Psoas muscle (tissue), 8 donors: ENCODE data around the gene GDF15. TPM values are rescaled to one million over a fixed set of nuclear protein-coding genes. Genes with fewer than 3 reads are reported as not detected.

Experiments
- ATAC-seq, 4 donors: fragments of 200-7000 bp; cut with Tn5 transposase; one replicate each; pipeline ENCODE4 v1.9.1; 2020; ENCODE audit warnings: moderate library complexity in 3 of 4, mild to moderate bottlenecking in 2 of 4
- DNase-seq, 2 donors: peaks; one replicate each; pipeline ENCODE4 v3.0.0-alpha.2; 2020
- H3K27ac ChIP-seq: fragments of 200-600 bp; one replicate; pipeline ENCODE4 v1.8.0; 2022
- H3K27me3 ChIP-seq, 3 donors: fragments of 200-600 bp in 1 of 3; one replicate each; pipeline versions ENCODE4 v1.6.1 to v1.8.0; 2013 to 2022; ENCODE audit warnings: low read length in 2 of 3, mild to moderate bottlenecking in 2 of 3, moderate library complexity in 1 of 3; ENCODE audit not compliant: insufficient read depth in 3 of 3
- H3K36me3 ChIP-seq, 2 donors: fragments of 200-600 bp in 1 of 2; one replicate each; pipeline versions ENCODE4 v1.6.1 to v1.8.0; 2013 to 2022; ENCODE audit warnings: low read depth in 1 of 2, mild to moderate bottlenecking in 1 of 2, moderate library complexity in 1 of 2; ENCODE audit not compliant: insufficient read depth in 1 of 2
- H3K4me1 ChIP-seq: fragments of 200-600 bp; one replicate; pipeline ENCODE4 v1.8.0; 2022
- H3K4me3 ChIP-seq: fragments of 200-600 bp; one replicate; pipeline ENCODE4 v1.8.0; 2022; ENCODE audit warnings: mild to moderate bottlenecking
- H3K9me3 ChIP-seq: fragments of 200-600 bp; one replicate; pipeline ENCODE4 v1.8.0; 2022
- WGBS, 3 donors: extraction: QIAGEN DNeasy Blood & Tissue Kit; methylation state at CpG; one replicate each; pipeline versions ENCODE4 v1.1.6 to v1.1.7; 2013; 5-methylcytosine and 5-hydroxymethylcytosine counted together
- intact Hi-C, 2 donors: fragments of 100-400 bp; cut with DNase I; formaldehyde crosslinking; loops; one replicate each; pipeline versions ENCODE4 v1.11.0 to v1.14.2; 2022
- polyA plus RNA-seq, 3 donors: library from polyadenylated mRNA; stranded (reverse); fragments of 200-250 nt; gene quantifications; one replicate each; pipeline ENCODE4 v1.2.3, GENCODE V29; 2013
- total RNA-seq, 4 donors: library from RNA; stranded (reverse); fragmentation: NEBNext Ultra II Directional in 2 of 4; extraction: Animal tissue kit (Norgen Biotek cat#: 25700) in 2 of 4; gene quantifications; one replicate each; pipeline versions ENCODE4 v1.2.1 to v1.2.4, GENCODE V29; 2021 to 2023
- TF ChIP-seq, protein P1 (sequence below): fragments of 200-600 bp; IDR thresholded peaks from one replicate; pipeline ENCODE4 v1.8.0; 2022; ENCODE audit warnings: antibody characterized with exemption
- donor health status: healthy with polysubstance abuse.
- donor health status: DM: no; HTN: no; CAD: no; lungs with moderate emphysema.
- donor health status: Bipolar disorder and iron deficiency.
- donor health status: healthy.
- donor health status: DM: yes; HTN: yes; CAD: no.
- donor health status: DM: no; HTN: no; CAD: no.
- donor health status: DM: no; HTN: no; CAD: no.
- donor health status: DM: yes; HTN: yes; CAD: no.

GDF15 gene
- total and polyA plus RNA-seq, 7 donors, result 0.27 to 37.1 (median 0.99) TPM

GRCh38 chr19:18428173-18428786, 42.3 kb downstream of the GDF15 start:
- H3K9me3 ChIP-seq, result no peaks in the 10 kb centered on the region
- no peak overlapping the region for H3K4me3 ChIP-seq
- TF ChIP-seq, protein P1, sequence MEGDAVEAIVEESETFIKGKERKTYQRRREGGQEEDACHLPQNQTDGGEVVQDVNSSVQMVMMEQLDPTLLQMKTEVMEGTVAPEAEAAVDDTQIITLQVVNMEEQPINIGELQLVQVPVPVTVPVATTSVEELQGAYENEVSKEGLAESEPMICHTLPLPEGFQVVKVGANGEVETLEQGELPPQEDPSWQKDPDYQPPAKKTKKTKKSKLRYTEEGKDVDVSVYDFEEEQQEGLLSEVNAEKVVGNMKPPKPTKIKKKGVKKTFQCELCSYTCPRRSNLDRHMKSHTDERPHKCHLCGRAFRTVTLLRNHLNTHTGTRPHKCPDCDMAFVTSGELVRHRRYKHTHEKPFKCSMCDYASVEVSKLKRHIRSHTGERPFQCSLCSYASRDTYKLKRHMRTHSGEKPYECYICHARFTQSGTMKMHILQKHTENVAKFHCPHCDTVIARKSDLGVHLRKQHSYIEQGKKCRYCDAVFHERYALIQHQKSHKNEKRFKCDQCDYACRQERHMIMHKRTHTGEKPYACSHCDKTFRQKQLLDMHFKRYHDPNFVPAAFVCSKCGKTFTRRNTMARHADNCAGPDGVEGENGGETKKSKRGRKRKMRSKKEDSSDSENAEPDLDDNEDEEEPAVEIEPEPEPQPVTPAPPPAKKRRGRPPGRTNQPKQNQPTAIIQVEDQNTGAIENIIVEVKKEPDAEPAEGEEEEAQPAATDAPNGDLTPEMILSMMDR, result no peak
- peaks cover 0 to 4% (median 0%) of the 10 kb centered on the region in 3 donors for H3K27me3 ChIP-seq
- peak in 1 of 2 donors; percentile 50 for DNase-seq
- no peak for ATAC-seq
- no peak overlapping the region for H3K27ac ChIP-seq
- peaks cover 0 to 4% of the 10 kb centered on the region in 2 donors for H3K36me3 ChIP-seq
- peaks cover 38% of the 10 kb centered on the region for H3K4me1 ChIP-seq
- intact Hi-C loops, result no loop called here
- 82 to 92% (median 85%) methylated on average over 10 to 17 of the region's 17 CpGs for WGBS, 3 donors

GRCh38 chr19:18428787-18429674, 43.1 kb downstream of the GDF15 start:
- peaks cover 0 to 4% of the 10 kb centered on the region in 2 donors for H3K36me3 ChIP-seq
- intact Hi-C loops, result no loop called here
- peaks cover 0 to 5% (median 0%) of the 10 kb centered on the region in 3 donors for H3K27me3 ChIP-seq
- H3K4me1 ChIP-seq, result peaks cover 30% of the 10 kb centered on the region
- no peaks in the 10 kb centered on the region for H3K9me3 ChIP-seq
- H3K4me3 ChIP-seq, result peak overlapping the region; percentile 41
- TF ChIP-seq, protein P1, result no peak
- H3K27ac ChIP-seq, result no peak overlapping the region
- 22 to 27% (median 23%) methylated on average over 38 to 77 of the region's 77 CpGs for WGBS, 3 donors
- DNase-seq, result peak; percentile 70 to 83
- peak in 2 of 4 donors; percentile 11 to 12 for ATAC-seq

DNA sequence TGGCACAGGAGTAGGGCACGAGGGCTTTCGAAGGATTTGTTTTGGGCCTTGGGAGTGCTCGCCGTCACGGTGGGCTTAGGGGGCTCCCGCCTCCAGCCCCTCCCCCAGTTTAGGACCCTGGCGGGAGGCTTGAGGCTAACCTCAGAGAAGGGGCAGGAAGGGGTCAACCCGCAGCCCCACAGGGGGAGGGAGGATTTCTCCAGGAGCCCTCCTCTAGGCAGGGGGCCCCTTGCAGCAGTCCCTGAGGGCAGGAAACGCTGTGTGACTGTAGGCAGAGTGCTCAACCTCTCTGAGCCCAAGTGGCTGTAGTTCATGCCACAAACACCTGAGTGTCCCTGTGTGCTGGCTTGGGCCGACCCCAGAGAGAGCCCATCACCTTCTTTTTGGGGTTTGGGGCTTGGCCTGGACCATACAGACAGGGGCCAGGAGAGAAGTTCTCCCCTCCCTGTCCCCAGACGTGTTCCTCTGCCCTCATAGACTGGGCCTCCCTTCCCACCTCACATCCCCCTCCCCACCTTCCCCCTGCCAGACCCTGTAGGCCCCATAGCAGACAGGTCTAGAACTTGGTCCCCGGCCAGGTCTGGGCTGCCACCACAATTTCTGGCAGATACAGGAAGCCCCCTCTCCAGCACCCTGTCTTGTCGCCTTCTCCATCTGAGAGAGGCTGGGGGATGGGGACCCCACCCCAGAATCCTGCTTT, 43.9 kb downstream of the GDF15 start:
- no peak for DNase-seq
- peaks cover 0 to 4% of the 10 kb centered on the region in 2 donors for H3K36me3 ChIP-seq
- H3K4me3 ChIP-seq, result peak overlapping the region; percentile 41
- peaks cover 27% of the 10 kb centered on the region for H3K4me1 ChIP-seq
- no peak for ATAC-seq
- H3K27me3 ChIP-seq, result peaks cover 0 to 5% (median 0%) of the 10 kb centered on the region in 3 donors
- WGBS, 3 donors, result 73 to 78% (median 74%) methylated on average over 13 of the region's 13 CpGs
- H3K9me3 ChIP-seq, result no peaks in the 10 kb centered on the region
- no peak overlapping the region for H3K27ac ChIP-seq
- TF ChIP-seq, protein P1, result no peak
- intact Hi-C loops, result no loop called here

- ATAC-seq, result no peak
- peaks cover 0 to 4% of the 10 kb centered on the region in 2 donors for H3K36me3 ChIP-seq
- TF ChIP-seq, protein P1, result no peak
- DNase-seq, result no peak
- 89 to 91% (median 91%) methylated on average over 21 of the region's 21 CpGs for WGBS, 3 donors
- peaks cover 0 to 5% (median 0%) of the 10 kb centered on the region in 3 donors for H3K27me3 ChIP-seq
- H3K4me3 ChIP-seq, result no peak overlapping the region
- H3K4me1 ChIP-seq, result peaks cover 21% of the 10 kb centered on the region
- intact Hi-C loops, result no loop called here
- H3K27ac ChIP-seq, result no peak overlapping the region
- no peaks in the 10 kb centered on the region for H3K9me3 ChIP-seq
These were observed 44.6 kb downstream of the GDF15 start for GRCh38 chr19:18430417-18431144.
